ENCODE measurements around the gene KLF1. TPM values are rescaled to one million over a fixed set of nuclear protein-coding genes. Genes with fewer than 3 reads are reported as not detected.
A peak's percentile ranks its signal among the peaks of the same experiment; 100 is the strongest.

Gene KLF1
- total RNA-seq, 1 donor from 2014 or later = 0.62 TPM

GRCh38 chr19:12836529-12836863 lies 50.5 kb downstream of the KLF1 start:
- no peak overlapping the region for H3K4me3 Mint-ChIP-seq (ENCODE audit: low read depth)
- H3K27ac Mint-ChIP-seq = no peak overlapping the region

GRCh38 chr19:12834976-12835757 lies 51.8 kb downstream of the KLF1 start:
- intact Hi-C loops (cut with micrococcal nuclease) = loop anchor here (5.0 kb wide), 2 partner anchors 177 to 262 kb away; no protein-coding TSS in a partner anchor
- H3K9me3 Mint-ChIP-seq = no peaks in the 10 kb centered on the region
- H3K4me3 Mint-ChIP-seq (ENCODE audit: low read depth) = no peak overlapping the region
- H3K36me3 Mint-ChIP-seq (ENCODE audit: low read depth) = no peaks in the 10 kb centered on the region
- no peak overlapping the region for H3K27ac Mint-ChIP-seq
- peaks cover 62% of the 10 kb centered on the region for H3K27me3 Mint-ChIP-seq (ENCODE audit: low read depth)
- no peak for DNase-seq (ENCODE audit: low spot score)
- peaks cover 27% of the 10 kb centered on the region for H3K4me1 Mint-ChIP-seq (ENCODE audit: low read depth)

More at GRCh38 chr19:12836529-12836863, 50.5 kb downstream of the KLF1 start:
- Mint-ChIP-seq H3K27me3 (ENCODE audit: low read depth) (peaks cover 65% of the 10 kb centered on the region), H3K4me1 (ENCODE audit: low read depth) (peaks cover 37% of the 10 kb centered on the region), H3K36me3 (ENCODE audit: low read depth) (no peaks in the 10 kb centered on the region), H3K9me3 (no peaks in the 10 kb centered on the region)
- intact Hi-C loops (cut with micrococcal nuclease) = loop anchor here (5.0 kb wide), 2 partner anchors 176 to 261 kb away; no protein-coding TSS in a partner anchor
- DNase-seq (ENCODE audit: low spot score) = no peak

GRCh38 chr19:12834566-12834943 lies 52.4 kb downstream of the KLF1 start, which contains the start of gene RTBDN:
RTBDN (minus strand) TSS chr19:12834579; CDS start chr19:12829979, 4,600 bp downstream.
- Mint-ChIP-seq H3K27ac (no peak within 1 kb of the TSS), H3K36me3 (ENCODE audit: low read depth) (no peaks in the 10 kb centered on the region), H3K27me3 (ENCODE audit: low read depth) (peaks cover 63% of the 10 kb centered on the region), H3K9me3 (no peaks in the 10 kb centered on the region), H3K4me3 (ENCODE audit: low read depth) (peak within 1 kb of the TSS; percentile 3), H3K4me1 (ENCODE audit: low read depth) (peaks cover 26% of the 10 kb centered on the region)
- intact Hi-C loops (cut with micrococcal nuclease) = no loop called here
- DNase-seq (ENCODE audit: low spot score) = no peak

Other genes with a start within 250 kb of the KLF1 start
- 133 and 147 TPM in 2 replicates for gene MAN2B1, start 220.5 kb downstream of the KLF1 start, total RNA-seq
- gene WDR83, start 220.4 kb downstream of the KLF1 start, total RNA-seq = 23.1 and 23.7 TPM in 2 replicates
- gene DHPS, start 205.3 kb downstream of the KLF1 start, total RNA-seq = 122 and 134 TPM in 2 replicates
- gene GNG14, start 199.2 kb downstream of the KLF1 start, total RNA-seq = not detected in 2 replicates
- gene FBXW9, start 190.6 kb downstream of the KLF1 start, total RNA-seq = 8.8 and 9.4 TPM in 2 replicates
- 109 and 112 TPM in 2 replicates for gene TNPO2, start 163.3 kb downstream of the KLF1 start, total RNA-seq
- 204 and 210 TPM in 2 replicates for gene TRIR, start 152.5 kb downstream of the KLF1 start, total RNA-seq
- gene GET3, start 149.7 kb downstream of the KLF1 start, total RNA-seq = 62.7 and 62.8 TPM in 2 replicates
- 0.11 TPM in 1 of 2 replicates, not detected in the other for gene BEST2, start 135.4 kb downstream of the KLF1 start, total RNA-seq
- 18.3 and 25.1 TPM in 2 replicates for gene HOOK2, start 111.6 kb downstream of the KLF1 start, total RNA-seq
- 333 and 351 TPM in 2 replicates for gene JUNB, start 95.7 kb downstream of the KLF1 start, total RNA-seq
- gene PRDX2, start 85.4 kb downstream of the KLF1 start, total RNA-seq = 274 and 279 TPM in 2 replicates
- 28.6 and 29.8 TPM in 2 replicates for gene THSD8, start 85.1 kb downstream of the KLF1 start, total RNA-seq
- gene RNASEH2A, start 80.6 kb downstream of the KLF1 start, total RNA-seq = 38.3 and 40.6 TPM in 2 replicates
- gene RTBDN, start 52.6 kb downstream of the KLF1 start, total RNA-seq = not detected in 2 replicates
- gene MAST1, start 48.7 kb downstream of the KLF1 start, total RNA-seq = 5.2 and 6.5 TPM in 2 replicates
- gene DNASE2, start 5.8 kb downstream of the KLF1 start, total RNA-seq = 21.9 and 25.6 TPM in 2 replicates
- gene GCDH, start 4.0 kb upstream of the KLF1 start, total RNA-seq = 51.6 and 53.2 TPM in 2 replicates
- 1.9 and 3.2 TPM in 2 replicates for gene SYCE2, start 32.1 kb upstream of the KLF1 start, total RNA-seq
- gene FARSA, start 46.5 kb upstream of the KLF1 start, total RNA-seq = 165 and 166 TPM in 2 replicates
- 984 and 991 TPM in 2 replicates for gene CALR, start 51.4 kb upstream of the KLF1 start, total RNA-seq
- 189 and 196 TPM in 2 replicates for gene RAD23A, start 58.7 kb upstream of the KLF1 start, total RNA-seq
- 29.2 and 32.6 TPM in 2 replicates for gene GADD45GIP1, start 70.0 kb upstream of the KLF1 start, total RNA-seq
- 0.16 TPM in 1 of 2 replicates, not detected in the other for gene DAND5, start 82.4 kb upstream of the KLF1 start, total RNA-seq
- gene NFIX, start 108.3 kb upstream of the KLF1 start, total RNA-seq = 2.7 and 3.0 TPM in 2 replicates
- 5.5 and 5.6 TPM in 2 replicates for gene LYL1, start 215.7 kb upstream of the KLF1 start, total RNA-seq
- gene TRMT1, start 229.5 kb upstream of the KLF1 start, total RNA-seq = 112 and 116 TPM in 2 replicates
- gene NACC1, start 231.1 kb upstream of the KLF1 start, total RNA-seq = 117 and 132 TPM in 2 replicates